Glomerular visceral epithelial cell (primary cell): Measurements from ENCODE around the gene KAZN.

ENCODE experiments used
- DNase-seq: peaks from one replicate; pipeline ENCODE4 v3.0.0-alpha.2; 2016; ENCODE audit errors: extremely low spot score

The KAZN gene

GRCh38 chr1:14614341-14614740 lies 15.9 kb downstream of the KAZN start:
- no peak for DNase-seq

- no peak for DNase-seq
Observed at GRCh38 chr1:14615549-14616218, 17.2 kb downstream of the KAZN start.

GRCh38 chr1:14616632-14617396 lies 18.3 kb downstream of the KAZN start:
- no peak for DNase-seq

- DNase-seq = no peak
Observed at GRCh38 chr1:14617791-14618190, 19.3 kb downstream of the KAZN start.

GRCh38 chr1:14620941-14621340 lies 22.5 kb downstream of the KAZN start:
- DNase-seq = no peak

- no peak for DNase-seq
Observed at GRCh38 chr1:14623090-14623489, 24.6 kb downstream of the KAZN start.

- DNase-seq = no peak
Observed at GRCh38 chr1:14624941-14625340, 26.5 kb downstream of the KAZN start.

GRCh38 chr1:14625572-14625971 lies 27.1 kb downstream of the KAZN start:
- DNase-seq = no peak

GRCh38 chr1:14625996-14626395 lies 27.5 kb downstream of the KAZN start:
- DNase-seq = no peak

GRCh38 chr1:14626869-14627607 lies 28.6 kb downstream of the KAZN start:
- no peak for DNase-seq

GRCh38 chr1:14627608-14628489 lies 29.4 kb downstream of the KAZN start:
- no peak for DNase-seq

GRCh38 chr1:14629363-14630014 lies 31.0 kb downstream of the KAZN start:
- DNase-seq = no peak

- no peak for DNase-seq
Observed at GRCh38 chr1:14630986-14631385, 32.5 kb downstream of the KAZN start.

- no peak for DNase-seq
Observed at GRCh38 chr1:14631421-14631820, 32.9 kb downstream of the KAZN start.

GRCh38 chr1:14634486-14634885 lies 36.0 kb downstream of the KAZN start:
- no peak for DNase-seq

- no peak for DNase-seq
Observed at GRCh38 chr1:14635421-14635820, 36.9 kb downstream of the KAZN start.

GRCh38 chr1:14636897-14637632 lies 38.6 kb downstream of the KAZN start:
- no peak for DNase-seq

GRCh38 chr1:14639291-14640050 lies 41.0 kb downstream of the KAZN start:
- no peak for DNase-seq

- DNase-seq = no peak
Observed at GRCh38 chr1:14642712-14643111, 44.2 kb downstream of the KAZN start.

GRCh38 chr1:14646973-14647372 lies 48.5 kb downstream of the KAZN start:
- DNase-seq = no peak
